HG03139 (cell line): ENCODE data around the gene HSDL1.

ENCODE experiments used
- ATAC-seq: cut with Tn5 transposase; IDR thresholded peaks from one replicate; pipeline ENCODE4 v1.9.1; 2021; ENCODE audit not compliant: unreplicated experiment

Gene HSDL1

GRCh38 chr16:84176192-84177053 lies 31.4 kb upstream of the HSDL1 start:
- ATAC-seq, result no peak

GRCh38 chr16:84175350-84176081 lies 30.5 kb upstream of the HSDL1 start:
- peak; percentile 66 for ATAC-seq

GRCh38 chr16:84174396-84174795 lies 29.4 kb upstream of the HSDL1 start:
- ATAC-seq, result no peak

GRCh38 chr16:84169765-84170310 lies 24.9 kb upstream of the HSDL1 start:
- no peak for ATAC-seq

- ATAC-seq, result no peak
Measured at GRCh38 chr16:84166796-84167695, 22.1 kb upstream of the HSDL1 start.

- ATAC-seq, result no peak
Measured at GRCh38 chr16:84165746-84166145, 20.8 kb upstream of the HSDL1 start.

GRCh38 chr16:84161801-84162200 lies 16.8 kb upstream of the HSDL1 start:
- ATAC-seq, result no peak

- no peak for ATAC-seq
Measured at GRCh38 chr16:84161037-84161436, 16.1 kb upstream of the HSDL1 start.

GRCh38 chr16:84159800-84160199 lies 14.8 kb upstream of the HSDL1 start:
- no peak for ATAC-seq

- no peak for ATAC-seq
Measured at GRCh38 chr16:84159007-84159406, 14.0 kb upstream of the HSDL1 start.

- ATAC-seq, result no peak
Measured at GRCh38 chr16:84156342-84156784, 11.4 kb upstream of the HSDL1 start.

- no peak for ATAC-seq
Measured at GRCh38 chr16:84155771-84156170, 10.8 kb upstream of the HSDL1 start.

- ATAC-seq, result no peak
Measured at GRCh38 chr16:84155226-84155625, 10.2 kb upstream of the HSDL1 start.

- no peak for ATAC-seq
Measured at GRCh38 chr16:84153660-84154214, 8.8 kb upstream of the HSDL1 start.

GRCh38 chr16:84150926-84151325 lies 5.9 kb upstream of the HSDL1 start:
- no peak for ATAC-seq

GRCh38 chr16:84144209-84144858 lies 643 bp downstream of the HSDL1 start:
- ATAC-seq, result no peak

- ATAC-seq, result no peak
Measured at GRCh38 chr16:84143784-84144199, 1.2 kb downstream of the HSDL1 start.

- no peak for ATAC-seq
Measured at GRCh38 chr16:84143081-84143480, 1.9 kb downstream of the HSDL1 start.

- ATAC-seq, result no peak
Measured at GRCh38 chr16:84141143-84141670, 3.8 kb downstream of the HSDL1 start.
